Ovary (tissue), 9 donors: ENCODE measurements around the gene TMEM131. TPM values are rescaled to one million over a fixed set of nuclear protein-coding genes. Genes with fewer than 3 reads are reported as not detected.

Source experiments
- DNase-seq, 5 donors: peaks; one replicate each; pipeline ENCODE4 v3.0.0-alpha.2; 2019 to 2020
- H3K27ac ChIP-seq, 2 donors: fragments of 200-600 bp; one replicate each; pipeline versions ENCODE4 v1.5.1 to v1.8.0; 2019 to 2022
- H3K27me3 ChIP-seq: fragments of 200-600 bp; one replicate; pipeline ENCODE4 v1.8.0; 2022
- H3K36me3 ChIP-seq: fragments of 200-600 bp; sonication (generic); one replicate; pipeline ENCODE4 v1.5.1; 2019
- H3K4me1 ChIP-seq: one replicate; pipeline ENCODE4 v1.8.1; 2013; ENCODE audit warnings: mild to moderate bottlenecking, moderate library complexity; ENCODE audit not compliant: insufficient read depth
- H3K4me3 ChIP-seq: fragments of 200-600 bp; sonication (generic); one replicate; pipeline ENCODE4 v1.5.1; 2017
- H3K9me3 ChIP-seq, 2 donors: fragments of 200-600 bp in 1 of 2; sonication (generic) in 1 of 2; one replicate each; pipeline versions ENCODE4 v1.5.1 to v1.8.1; 2013 to 2019; ENCODE audit warnings: mild to moderate bottlenecking in 1 of 2, moderate library complexity in 1 of 2
- EP300 ChIP-seq: sonication (generic); formaldehyde crosslinking; IDR thresholded peaks from one replicate; pipeline ENCODE4 v1.6.1; 2017; ENCODE audit warnings: antibody characterized with exemption
- POLR2A ChIP-seq: fragments of 450-650 bp; IDR thresholded peaks from one replicate; pipeline ENCODE4 v1.6.1; 2017; ENCODE audit warnings: antibody characterized with exemption, mild to moderate bottlenecking, moderate library complexity
- WGBS, 3 donors: extraction: QIAGEN DNeasy Blood & Tissue Kit in 1 of 3; methylation state at CpG; one replicate each; pipeline versions ENCODE4 v1.1.5 to v1.1.7; 2013 to 2017; 5-methylcytosine and 5-hydroxymethylcytosine counted together
- intact Hi-C, 4 donors: fragments of 100-400 bp; cut with DNase I; formaldehyde crosslinking; loops; one replicate each; pipeline versions ENCODE4 v1.11.0 to v1.15.1; 2022 to 2023
- polyA plus RNA-seq, 2 donors: library from polyadenylated mRNA; stranded (reverse); fragments of 200-250 nt in 1 of 2; fragments of 350-450 nt in 1 of 2; fragmentation: Illumina TruSeq in 1 of 2; extraction: RNeasy Lipid Tissue Mini Kit (QIAGEN cat#74804) in 1 of 2; gene quantifications; one replicate each; pipeline ENCODE4 v1.2.3, GENCODE V29; 2013 to 2014
- total RNA-seq, 7 donors: library from RNA; depleted of rRNA in 2 of 7; stranded (reverse); fragments of >200 nt in 2 of 7; fragmentation: NEBNext Ultra II Directional in 3 of 7; extraction: Animal tissue kit (Norgen Biotek cat#: 25700) in 3 of 7; gene quantifications; one replicate each; pipeline versions ENCODE4 v1.1.0 to v1.2.4, GENCODE V29; 2016 to 2023
- TF ChIP-seq, protein P1 (sequence below), 3 donors: fragments of 450-650 bp in 2 of 3; fragments of 200-600 bp in 1 of 3; IDR thresholded peaks; one replicate each; pipeline versions ENCODE4 v1.5.1 to v1.8.0; 2016 to 2022; ENCODE audit warnings: antibody characterized with exemption in 3 of 3, mild to moderate bottlenecking in 1 of 3
- donor health status: DM: no; HTN: no; CAD: no; lungs with moderate emphysema.
- donor health status: DM: no; HTN: no; CAD: no.
- donor health status: Bipolar disorder and iron deficiency.
- donor health status: DM: yes; HTN: yes; CAD: no.
- donor health status: DM: no; HTN: no; CAD: no.
- donor health status: DM: yes; HTN: yes; CAD: no.

TMEM131 gene
- total and polyA plus RNA-seq, 9 donors = 16.1 to 44.0 (median 38.4) TPM

DNA sequence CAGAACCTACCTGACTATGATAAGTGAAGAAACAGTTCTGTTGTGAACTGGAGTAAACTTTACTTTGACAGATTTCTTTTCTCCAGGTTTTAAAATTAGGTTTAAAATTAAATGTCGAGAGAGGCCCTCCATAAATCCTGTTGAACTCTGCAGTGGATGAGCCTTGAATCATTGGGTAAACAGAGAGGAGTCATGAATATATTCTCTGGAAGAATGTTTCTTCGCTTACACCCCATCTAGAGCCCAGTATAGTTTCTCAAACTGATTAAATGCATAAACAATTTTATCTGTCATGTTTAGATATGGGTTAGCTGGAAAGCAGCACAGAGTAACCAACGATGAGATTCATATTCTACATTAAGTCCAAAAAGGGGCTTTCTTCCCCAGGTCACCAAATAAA lies 198.4 kb downstream of the TMEM131 start:
- Histone ChIP-seq H3K27me3 (no peaks in the 10 kb centered on the region), H3K4me1 (no peaks in the 10 kb centered on the region), H3K27ac (no peak overlapping the region), H3K36me3 (no peaks in the 10 kb centered on the region), H3K9me3 (no peaks in the 10 kb centered on the region), H3K4me3 (no peak overlapping the region)
- 27 to 58% (median 34%) methylated on average over 3 of the region's 3 CpGs for WGBS, 3 donors
- TF ChIP-seq, protein P1, sequence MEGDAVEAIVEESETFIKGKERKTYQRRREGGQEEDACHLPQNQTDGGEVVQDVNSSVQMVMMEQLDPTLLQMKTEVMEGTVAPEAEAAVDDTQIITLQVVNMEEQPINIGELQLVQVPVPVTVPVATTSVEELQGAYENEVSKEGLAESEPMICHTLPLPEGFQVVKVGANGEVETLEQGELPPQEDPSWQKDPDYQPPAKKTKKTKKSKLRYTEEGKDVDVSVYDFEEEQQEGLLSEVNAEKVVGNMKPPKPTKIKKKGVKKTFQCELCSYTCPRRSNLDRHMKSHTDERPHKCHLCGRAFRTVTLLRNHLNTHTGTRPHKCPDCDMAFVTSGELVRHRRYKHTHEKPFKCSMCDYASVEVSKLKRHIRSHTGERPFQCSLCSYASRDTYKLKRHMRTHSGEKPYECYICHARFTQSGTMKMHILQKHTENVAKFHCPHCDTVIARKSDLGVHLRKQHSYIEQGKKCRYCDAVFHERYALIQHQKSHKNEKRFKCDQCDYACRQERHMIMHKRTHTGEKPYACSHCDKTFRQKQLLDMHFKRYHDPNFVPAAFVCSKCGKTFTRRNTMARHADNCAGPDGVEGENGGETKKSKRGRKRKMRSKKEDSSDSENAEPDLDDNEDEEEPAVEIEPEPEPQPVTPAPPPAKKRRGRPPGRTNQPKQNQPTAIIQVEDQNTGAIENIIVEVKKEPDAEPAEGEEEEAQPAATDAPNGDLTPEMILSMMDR (IDR thresholded peaks at IDR 0.05) = no peak
- TF ChIP-seq EP300 = no peak
- TF ChIP-seq POLR2A = no peak
- DNase-seq = no peak
- intact Hi-C loops = no loop called here

DNA sequence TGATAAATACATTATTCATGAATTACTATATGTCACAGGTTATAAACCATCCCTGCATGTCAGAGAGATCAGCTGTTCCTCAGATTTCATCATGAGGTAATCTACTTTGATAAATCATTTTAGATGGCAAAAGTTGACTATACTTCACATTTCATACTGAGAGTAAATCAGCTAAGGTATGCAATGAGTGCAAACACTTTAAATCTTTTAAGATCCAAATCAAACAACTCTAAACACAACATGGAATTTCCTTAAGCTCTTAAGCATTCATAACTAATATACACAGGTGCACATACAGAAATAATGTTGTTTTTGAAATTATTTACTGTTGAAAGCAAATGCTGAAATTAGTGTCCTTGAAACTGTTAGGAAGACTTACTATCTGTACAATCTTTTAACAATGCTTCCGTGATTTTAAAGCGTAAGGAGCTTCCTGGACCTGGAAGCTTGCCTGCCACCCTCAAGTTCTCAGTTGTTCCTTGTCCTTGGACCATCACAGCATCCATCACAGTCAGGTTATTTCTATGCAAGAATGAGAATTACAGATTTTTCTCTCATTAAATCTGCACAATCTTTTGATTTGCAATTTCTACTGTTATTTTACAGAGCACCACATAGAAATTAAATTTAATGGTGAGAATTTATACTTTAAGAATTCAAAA lies 199.2 kb downstream of the TMEM131 start:
- Histone ChIP-seq H3K27me3 (no peaks in the 10 kb centered on the region), H3K4me1 (no peaks in the 10 kb centered on the region), H3K27ac (no peak overlapping the region), H3K36me3 (no peaks in the 10 kb centered on the region), H3K4me3 (no peak overlapping the region), H3K9me3 (no peaks in the 10 kb centered on the region)
- 58 to 74% (median 71%) methylated on average over 2 of the region's 2 CpGs for WGBS, 3 donors
- intact Hi-C loops = no loop called here
- TF ChIP-seq, protein P1 (IDR thresholded peaks at IDR 0.05) = no peak
- TF ChIP-seq POLR2A (no peak), EP300 (no peak)
- no peak for DNase-seq

GRCh38 chr2:97792416-97792815 lies 203.3 kb downstream of the TMEM131 start:
- H3K27me3 ChIP-seq = no peaks in the 10 kb centered on the region
- DNase-seq = no peak
- H3K4me3 ChIP-seq = no peak overlapping the region
- intact Hi-C loops = no loop called here
- no peaks in the 10 kb centered on the region for H3K4me1 ChIP-seq
- H3K9me3 ChIP-seq = no peaks in the 10 kb centered on the region
- TF ChIP-seq, protein P1 (IDR thresholded peaks at IDR 0.05) = no peak
- TF ChIP-seq EP300 = no peak
- no peak for TF ChIP-seq POLR2A
- no peak overlapping the region for H3K27ac ChIP-seq
- WGBS, 3 donors = 96 to 97% (median 97%) methylated on average over 14 of the region's 14 CpGs
- H3K36me3 ChIP-seq = no peaks in the 10 kb centered on the region

- H3K4me1 ChIP-seq = no peaks in the 10 kb centered on the region
- intact Hi-C loops = no loop called here
- no peaks in the 10 kb centered on the region for H3K27me3 ChIP-seq
- DNase-seq = no peak
- no peaks in the 10 kb centered on the region for H3K36me3 ChIP-seq
- H3K4me3 ChIP-seq = no peak overlapping the region
- 85 to 88% (median 85%) methylated on average over 7 of the region's 7 CpGs for WGBS, 3 donors
- no peak overlapping the region for H3K27ac ChIP-seq
- no peaks in the 10 kb centered on the region for H3K9me3 ChIP-seq
- TF ChIP-seq, protein P1 (IDR thresholded peaks at IDR 0.05) = no peak
- TF ChIP-seq EP300 (no peak), POLR2A (no peak)
Measured at GRCh38 chr2:97788986-97789644, 206.6 kb downstream of the TMEM131 start.
